NB4 (cell line): Measurements from ENCODE around the gene MED26.

Experiments
- MYC ChIP-seq: IDR thresholded peaks from 2 replicates; pipeline ENCODE4 v1.6.1; 2011; ENCODE audit warnings: low read depth, low read length
- POLR2A ChIP-seq: IDR thresholded peaks from 2 replicates; pipeline ENCODE4 v1.6.1; 2011; ENCODE audit warnings: mild to moderate bottlenecking; ENCODE audit not compliant: insufficient read length; ENCODE audit errors: extremely low read depth
- TF ChIP-seq, protein P1 (sequence below): IDR thresholded peaks from one replicate; pipeline ENCODE4 v1.5.1; 2012; ENCODE audit warnings: low read depth, low read length

DNA sequence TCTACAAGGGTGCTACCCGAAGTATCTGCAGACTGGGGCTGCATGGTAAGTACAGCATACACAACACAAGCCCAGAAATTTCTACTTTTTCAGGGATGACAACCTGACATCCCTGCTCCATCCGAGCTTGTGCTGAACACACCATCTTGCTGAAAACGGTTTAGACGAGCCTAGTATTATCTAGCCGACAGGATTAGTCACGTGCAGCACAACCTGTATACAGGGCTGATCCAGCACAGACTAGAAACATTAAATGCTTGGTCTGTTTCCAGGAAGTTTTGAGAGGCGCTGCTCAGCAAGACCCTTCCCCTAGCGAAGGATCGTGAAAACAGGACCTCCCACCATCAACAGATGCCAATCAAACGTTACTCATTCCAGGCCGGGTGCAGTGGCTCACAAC is 27.7 kb upstream of the MED26 start:
- TF ChIP-seq, protein P1, sequence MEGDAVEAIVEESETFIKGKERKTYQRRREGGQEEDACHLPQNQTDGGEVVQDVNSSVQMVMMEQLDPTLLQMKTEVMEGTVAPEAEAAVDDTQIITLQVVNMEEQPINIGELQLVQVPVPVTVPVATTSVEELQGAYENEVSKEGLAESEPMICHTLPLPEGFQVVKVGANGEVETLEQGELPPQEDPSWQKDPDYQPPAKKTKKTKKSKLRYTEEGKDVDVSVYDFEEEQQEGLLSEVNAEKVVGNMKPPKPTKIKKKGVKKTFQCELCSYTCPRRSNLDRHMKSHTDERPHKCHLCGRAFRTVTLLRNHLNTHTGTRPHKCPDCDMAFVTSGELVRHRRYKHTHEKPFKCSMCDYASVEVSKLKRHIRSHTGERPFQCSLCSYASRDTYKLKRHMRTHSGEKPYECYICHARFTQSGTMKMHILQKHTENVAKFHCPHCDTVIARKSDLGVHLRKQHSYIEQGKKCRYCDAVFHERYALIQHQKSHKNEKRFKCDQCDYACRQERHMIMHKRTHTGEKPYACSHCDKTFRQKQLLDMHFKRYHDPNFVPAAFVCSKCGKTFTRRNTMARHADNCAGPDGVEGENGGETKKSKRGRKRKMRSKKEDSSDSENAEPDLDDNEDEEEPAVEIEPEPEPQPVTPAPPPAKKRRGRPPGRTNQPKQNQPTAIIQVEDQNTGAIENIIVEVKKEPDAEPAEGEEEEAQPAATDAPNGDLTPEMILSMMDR: no peak
- TF ChIP-seq POLR2A (no peak), MYC (no peak)
